AG10803 (cell line): ENCODE results near the gene CCDC33.

Experiments
- DNase-seq: peaks from one replicate; pipeline ENCODE4 v3.0.0; 2010; ENCODE audit warnings: low read depth
- H3K4me3 ChIP-seq: 2 replicates; pipeline ENCODE4 v1.5.1; 2011; ENCODE audit warnings: mild to moderate bottlenecking, low read length, control low read depth
- TF ChIP-seq, protein P1 (sequence below): conservative IDR thresholded peaks from 2 replicates; pipeline ENCODE4 v1.5.1; 2011; ENCODE audit warnings: mild to moderate bottlenecking, low read length, control low read depth, inconsistent platforms

The CCDC33 gene

DNA sequence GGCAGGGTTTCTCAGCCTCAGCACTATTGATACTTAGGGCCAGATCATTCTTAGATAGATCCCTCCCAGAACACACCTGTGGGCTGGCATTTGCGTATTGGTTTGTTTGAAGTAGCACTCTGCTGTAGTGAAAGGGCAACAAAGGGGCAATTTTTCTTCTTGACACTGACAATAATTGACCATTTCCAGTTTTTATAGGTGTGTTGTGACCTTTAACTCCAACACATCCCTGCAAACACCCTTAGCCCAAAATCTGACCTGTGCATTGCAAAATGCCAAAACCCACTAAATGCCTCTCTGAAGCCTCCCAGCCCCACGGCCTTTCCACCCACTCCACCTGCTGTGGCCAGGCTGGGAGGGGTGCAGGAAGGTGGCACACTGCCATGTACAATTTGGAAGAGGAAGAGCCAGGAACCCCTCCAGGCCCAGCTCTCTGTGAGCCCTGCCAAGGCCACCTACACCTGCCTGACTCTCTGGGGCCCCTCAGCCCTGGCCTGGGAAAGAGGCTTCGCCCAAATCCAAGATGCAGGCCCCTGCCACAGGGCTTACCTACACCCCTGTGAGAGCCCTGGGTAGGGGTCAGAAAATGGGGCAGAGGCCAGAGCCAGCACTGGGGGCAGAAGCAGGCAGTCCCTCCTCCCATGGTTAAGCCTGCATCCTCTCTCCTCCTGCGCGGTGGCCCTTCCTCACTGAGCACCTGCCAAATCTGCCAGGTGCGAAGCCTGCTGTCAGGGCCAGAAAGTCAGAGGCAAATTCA, 140.9 kb downstream of the CCDC33 start:
- TF ChIP-seq, protein P1, sequence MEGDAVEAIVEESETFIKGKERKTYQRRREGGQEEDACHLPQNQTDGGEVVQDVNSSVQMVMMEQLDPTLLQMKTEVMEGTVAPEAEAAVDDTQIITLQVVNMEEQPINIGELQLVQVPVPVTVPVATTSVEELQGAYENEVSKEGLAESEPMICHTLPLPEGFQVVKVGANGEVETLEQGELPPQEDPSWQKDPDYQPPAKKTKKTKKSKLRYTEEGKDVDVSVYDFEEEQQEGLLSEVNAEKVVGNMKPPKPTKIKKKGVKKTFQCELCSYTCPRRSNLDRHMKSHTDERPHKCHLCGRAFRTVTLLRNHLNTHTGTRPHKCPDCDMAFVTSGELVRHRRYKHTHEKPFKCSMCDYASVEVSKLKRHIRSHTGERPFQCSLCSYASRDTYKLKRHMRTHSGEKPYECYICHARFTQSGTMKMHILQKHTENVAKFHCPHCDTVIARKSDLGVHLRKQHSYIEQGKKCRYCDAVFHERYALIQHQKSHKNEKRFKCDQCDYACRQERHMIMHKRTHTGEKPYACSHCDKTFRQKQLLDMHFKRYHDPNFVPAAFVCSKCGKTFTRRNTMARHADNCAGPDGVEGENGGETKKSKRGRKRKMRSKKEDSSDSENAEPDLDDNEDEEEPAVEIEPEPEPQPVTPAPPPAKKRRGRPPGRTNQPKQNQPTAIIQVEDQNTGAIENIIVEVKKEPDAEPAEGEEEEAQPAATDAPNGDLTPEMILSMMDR = no peak
- H3K4me3 ChIP-seq = no peak overlapping the region
- DNase-seq = no peak

- DNase-seq = no peak
- H3K4me3 ChIP-seq = no peak overlapping the region
- TF ChIP-seq, protein P1 = no peak
Observed at GRCh38 chr15:74377831-74378766, 142.0 kb downstream of the CCDC33 start.

DNA sequence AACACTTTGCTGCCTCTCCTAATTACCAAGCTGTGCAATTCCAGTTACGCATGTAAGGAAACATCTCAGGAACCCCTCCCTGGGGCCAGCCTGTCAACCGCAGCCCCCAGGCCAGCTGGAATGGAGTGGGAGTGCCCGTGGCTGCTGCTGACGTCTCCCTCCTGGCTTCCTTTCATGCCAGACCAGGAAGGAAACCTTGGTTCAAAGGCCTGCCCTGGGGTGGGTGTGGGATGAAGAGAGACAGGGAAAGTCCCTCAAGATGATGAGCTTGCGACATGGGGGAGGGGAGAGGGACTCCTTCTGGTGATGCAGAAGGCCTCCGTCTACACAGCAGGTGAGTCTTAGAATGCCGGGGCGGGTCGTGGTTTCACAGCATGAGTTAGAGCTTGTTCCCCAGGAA, 142.7 kb downstream of the CCDC33 start:
- TF ChIP-seq, protein P1 = no peak
- DNase-seq = peak; percentile 61

DNA sequence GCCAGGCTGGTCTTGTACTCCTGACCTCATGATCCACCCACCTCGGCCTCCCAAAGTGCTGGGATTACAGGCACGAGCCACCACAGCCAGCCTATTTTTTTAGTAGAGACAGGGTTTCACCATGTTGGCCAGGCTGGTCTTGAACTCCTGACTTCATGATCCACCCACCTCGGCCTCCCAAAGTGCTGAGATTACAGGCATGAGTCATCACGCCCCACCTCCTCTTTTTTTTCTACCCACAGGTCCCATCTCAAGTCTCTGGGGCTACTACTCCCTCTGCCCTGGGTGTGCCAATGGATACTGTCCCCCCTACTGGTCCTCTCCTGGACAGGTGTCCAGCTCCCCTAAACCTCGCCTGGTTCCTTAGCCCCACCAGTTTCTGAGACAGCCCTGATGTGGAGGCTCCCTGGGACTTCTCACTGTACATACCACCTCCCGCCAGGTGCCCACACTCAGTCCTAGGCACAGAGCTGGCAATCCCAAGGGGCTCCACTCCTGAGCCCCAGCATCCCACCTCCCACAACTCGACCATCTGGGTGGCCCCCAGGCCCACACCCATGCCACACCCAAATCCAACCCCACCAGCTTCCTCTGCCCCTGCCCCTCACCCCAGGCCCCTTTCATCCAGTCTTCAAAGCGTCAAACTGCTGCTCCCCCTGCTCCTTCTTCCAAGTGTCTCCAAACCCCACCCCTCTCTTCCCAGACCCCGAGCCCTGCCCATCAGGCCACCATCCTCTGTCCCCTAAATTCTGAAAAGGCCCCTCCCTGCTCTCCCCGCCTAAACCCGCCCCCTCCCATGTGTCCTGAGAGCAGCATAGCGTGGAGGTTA, 144.4 kb downstream of the CCDC33 start:
- TF ChIP-seq, protein P1 = no peak
- no peak for DNase-seq
- no peak overlapping the region for H3K4me3 ChIP-seq

More for the DNA sequence above, 142.7 kb downstream of the CCDC33 start:
- no peak overlapping the region for H3K4me3 ChIP-seq

- DNase-seq = no peak
- TF ChIP-seq, protein P1 = no peak
- no peak overlapping the region for H3K4me3 ChIP-seq
Observed at GRCh38 chr15:74381190-74381453, 145.0 kb downstream of the CCDC33 start.

DNA sequence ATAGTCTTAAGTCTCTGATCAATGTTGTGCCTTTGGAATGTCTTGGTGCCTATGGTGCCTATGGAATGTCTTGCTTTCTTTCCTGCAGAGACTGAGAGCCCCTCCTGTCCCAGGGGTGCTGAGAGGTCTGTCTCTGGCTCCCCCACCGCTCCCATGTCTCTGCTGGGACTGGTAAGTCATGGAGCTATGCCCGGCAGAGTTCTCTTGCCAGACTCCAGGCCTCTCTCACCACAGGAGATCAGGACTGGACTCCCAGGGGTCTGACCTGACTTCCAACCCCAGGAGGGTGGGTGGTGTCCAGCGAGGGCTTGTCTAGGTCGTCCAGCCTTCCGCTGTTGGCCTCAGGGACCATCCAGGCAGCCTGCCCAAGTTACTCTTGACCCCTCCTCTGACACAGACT, 145.4 kb downstream of the CCDC33 start:
- H3K4me3 ChIP-seq = no peak overlapping the region
- no peak for DNase-seq
- TF ChIP-seq, protein P1 = no peak
